Prostate gland (tissue), 2 donors: Measurements from ENCODE around the gene ZBED5.

ENCODE experiments used
- CTCF ChIP-seq, 4 experiments: fragments of 200-600 bp in 2 of 4; fragments of 450-650 bp in 2 of 4; sonication (generic) in 2 of 4; IDR thresholded peaks; 1 replicate in 3 of 4; 2 replicates in 1 of 4; pipeline ENCODE4 v1.5.1; 2016 to 2019; ENCODE audit warnings: antibody characterized with exemption in 4 of 4, mild to moderate bottlenecking in 2 of 4, moderate library complexity in 2 of 4
- POLR2A ChIP-seq: fragments of 450-650 bp; IDR thresholded peaks from one replicate; pipeline ENCODE4 v1.6.1; 2016; ENCODE audit warnings: antibody characterized with exemption, mild to moderate bottlenecking
- POLR2AphosphoS5 ChIP-seq: sonication (generic); formaldehyde crosslinking; IDR thresholded peaks from one replicate; pipeline ENCODE4 v1.6.1; 2017; ENCODE audit warnings: antibody characterized with exemption

- no peak for TF ChIP-seq POLR2A
- TF ChIP-seq CTCF (IDR thresholded peaks at IDR 0.05) = no peak
- peak; percentile 5 for TF ChIP-seq POLR2AphosphoS5
Measured at GRCh38 chr11:10856689-10857458, 979 bp downstream of the ZBED5 start.
